GM19240 (cell line): ENCODE measurements around the gene MSH5.

ENCODE experiments used
- DNase-seq: peaks from one replicate; pipeline ENCODE4 v3.0.0; 2011; ENCODE audit warnings: low spot score; ENCODE audit not compliant: insufficient read length

Gene MSH5

GRCh38 chr6:31712296-31712695 is 27.5 kb upstream of the MSH5 start:
- DNase-seq: no peak

- DNase-seq: no peak
These were observed 26.3 kb upstream of the MSH5 start for GRCh38 chr6:31713465-31713864.

GRCh38 chr6:31713991-31714684 is 25.7 kb upstream of the MSH5 start:
- DNase-seq: no peak

GRCh38 chr6:31715022-31715958 is 24.5 kb upstream of the MSH5 start, which contains the start of gene LY6G6D:
Gene LY6G6D, plus strand, starts transcription at chr6:31715348. Its CDS starts 8 bp downstream, at chr6:31715356.
- no peak for DNase-seq

- DNase-seq: no peak
These were observed 22.1 kb upstream of the MSH5 start for GRCh38 chr6:31717499-31718222.

- DNase-seq: no peak
These were observed 21.5 kb upstream of the MSH5 start for GRCh38 chr6:31718265-31718664.

- DNase-seq: no peak
These were observed 20.8 kb upstream of the MSH5 start for GRCh38 chr6:31719001-31719400.

GRCh38 chr6:31720196-31720770 is 19.5 kb upstream of the MSH5 start:
- DNase-seq: no peak

- no peak for DNase-seq
These were observed 18.3 kb upstream of the MSH5 start, which contains the start of gene LY6G6C for GRCh38 chr6:31721351-31722020. Gene LY6G6C, minus strand, starts transcription at chr6:31721746. Its CDS starts 67 bp downstream, at chr6:31721679.

GRCh38 chr6:31722173-31722572 is 17.6 kb upstream of the MSH5 start:
- DNase-seq: no peak

GRCh38 chr6:31723245-31723979 is 16.4 kb upstream of the MSH5 start, which contains the start of gene MPIG6B:
Gene MPIG6B, plus strand, starts transcription at chr6:31723373. Its CDS starts 11 bp downstream, at chr6:31723384.
- no peak for DNase-seq

GRCh38 chr6:31723980-31724691 is 15.7 kb upstream of the MSH5 start:
- DNase-seq: no peak

GRCh38 chr6:31725502-31726350 is 14.1 kb upstream of the MSH5 start:
- DNase-seq: no peak

- DNase-seq: no peak
These were observed 12.6 kb upstream of the MSH5 start for GRCh38 chr6:31727034-31727716.

- no peak for DNase-seq
These were observed 11.8 kb upstream of the MSH5 start for GRCh38 chr6:31727717-31728671.

GRCh38 chr6:31728767-31729514 is 10.9 kb upstream of the MSH5 start, which contains the start of gene DDAH2:
Gene DDAH2, minus strand, starts transcription at chr6:31729299. Its CDS starts 138 bp downstream, at chr6:31729161.
- no peak for DNase-seq
